B cell (primary cell): ENCODE results near the gene IKZF1. TPM values are rescaled to one million over a fixed set of nuclear protein-coding genes. Genes with fewer than 3 reads are reported as not detected.

Experiments used
- ATAC-seq: fragments of 200-7000 bp; cut with Tn5 transposase; one replicate; pipeline ENCODE4 v1.10.0; 2021; ENCODE audit warnings: low read depth, mild to moderate bottlenecking, moderate number of reproducible peaks, moderate library complexity
- CTCF ChIA-PET: fragments of 350-600 bp; sonication (Branson Sonifier 250); formaldehyde crosslinking; loops from one replicate; lab custom pipeline; 2021; ENCODE audit warnings: antibody characterized with exemption, inconsistent platforms; lab: Charles Lee
- POLR2A ChIA-PET: fragments of 350-600 bp; sonication (Branson Sonifier 250); formaldehyde crosslinking; loops from one replicate; lab custom pipeline; 2021; ENCODE audit warnings: antibody characterized with exemption; lab: Charles Lee
- DNase-seq: peaks from one replicate; pipeline ENCODE4 v3.0.0; 2013
- H2AFZ ChIP-seq: 2 replicates; pipeline ENCODE4 v1.6.1; 2012; ENCODE audit warnings: mild to moderate bottlenecking, low read depth, low read length; ENCODE audit not compliant: insufficient read depth, poor library complexity, severe bottlenecking
- H3K27ac ChIP-seq, 2 donors: 1 replicate in 1 of 2; 2 replicates in 1 of 2; pipeline ENCODE4 v1.5.1; 2012 to 2013; ENCODE audit warnings: low read length in 2 of 2, mild to moderate bottlenecking in 2 of 2, moderate library complexity in 1 of 2
- H3K27me3 ChIP-seq, 4 experiments: fragments of 200-600 bp in 1 of 4; sonication (generic) in 1 of 4; replicated peaks in 1 of 4; 1 replicate in 2 of 4; 2 replicates in 2 of 4; pipeline versions ENCODE4 v1.6.1 to v1.7.0; 2013 to 2016; ENCODE audit warnings: low read length in 3 of 4, mild to moderate bottlenecking in 2 of 4, mixed read lengths in 1 of 4, moderate library complexity in 1 of 4; ENCODE audit not compliant: insufficient read depth in 4 of 4, control insufficient read depth in 3 of 4; ENCODE audit errors: control extremely low read depth in 1 of 4
- H3K36me3 ChIP-seq, 2 experiments: replicated peaks in 1 of 2; 1 replicate in 1 of 2; 2 replicates in 1 of 2; pipeline versions ENCODE4 v1.6.1 to v1.7.1; 2013; ENCODE audit warnings: low read length in 1 of 2; ENCODE audit not compliant: insufficient read depth in 2 of 2, control insufficient read depth in 1 of 2; ENCODE audit errors: control extremely low read depth in 1 of 2, extremely low read depth in 1 of 2
- H3K4me1 ChIP-seq, 2 donors: fragments of 200-600 bp in 1 of 2; sonication (generic) in 1 of 2; 1 replicate in 1 of 2; 2 replicates in 1 of 2; pipeline versions ENCODE4 v1.5.1 to v1.6.1; 2013 to 2017; ENCODE audit warnings: low read length in 2 of 2; ENCODE audit not compliant: control insufficient read depth in 2 of 2, insufficient read depth in 2 of 2
- H3K4me2 ChIP-seq: replicated peaks from 2 replicates; pipeline ENCODE3; 2012; ENCODE audit warnings: mild to moderate bottlenecking, low read depth, low read length; ENCODE audit not compliant: poor library complexity, severe bottlenecking
- H3K4me3 ChIP-seq, 5 experiments: fragments of 200-600 bp in 1 of 5; sonication (generic) in 1 of 5; 1 replicate in 3 of 5; 2 replicates in 2 of 5; pipeline versions ENCODE4 v1.5.1 to v1.7.0; 2011 to 2016; ENCODE audit warnings: low read length in 4 of 5, mild to moderate bottlenecking in 4 of 5, low read depth in 2 of 5, control low read depth in 1 of 5, moderate library complexity in 1 of 5; ENCODE audit not compliant: insufficient read depth in 1 of 5; ENCODE audit errors: control extremely low read depth in 1 of 5, extremely low read depth in 1 of 5
- H3K79me2 ChIP-seq: fragments of 200-600 bp; sonication (generic); one replicate; pipeline ENCODE4 v1.6.0; 2016; ENCODE audit warnings: low read length; ENCODE audit not compliant: control insufficient read depth, insufficient read depth
- H3K9ac ChIP-seq: fragments of 200-600 bp; sonication (generic); 2 replicates; pipeline ENCODE4 v1.6.1; 2017; ENCODE audit warnings: mild to moderate bottlenecking, low read length, moderate library complexity
- H3K9me3 ChIP-seq, 3 donors: one replicate each; pipeline versions ENCODE4 v1.6.1 to v1.7.1; 2013; ENCODE audit warnings: low read length in 2 of 3; ENCODE audit not compliant: control insufficient read depth in 2 of 3, insufficient read depth in 1 of 3; ENCODE audit errors: control extremely low read depth in 1 of 3
- H4K20me1 ChIP-seq: 2 replicates; pipeline ENCODE4 v1.6.0; 2012; ENCODE audit warnings: mild to moderate bottlenecking, low read length; ENCODE audit not compliant: insufficient read depth, control insufficient read depth, poor library complexity, severe bottlenecking
- H3K27ac Mint-ChIP-seq: one replicate; pipeline ENCODE4 v1.8.0; 2021; ENCODE audit warnings: mixed read lengths
- H3K27me3 Mint-ChIP-seq: one replicate; pipeline ENCODE4 v1.8.0; 2021; ENCODE audit warnings: mixed read lengths
- H3K4me1 Mint-ChIP-seq: one replicate; pipeline ENCODE4 v1.8.0; 2021; ENCODE audit warnings: mixed read lengths
- H3K4me3 Mint-ChIP-seq: one replicate; pipeline ENCODE4 v1.8.0; 2021; ENCODE audit warnings: mixed read lengths
- H3K9me3 Mint-ChIP-seq: one replicate; pipeline ENCODE4 v1.8.0; 2022; ENCODE audit warnings: mixed read lengths; ENCODE audit not compliant: insufficient read depth
- EZH2 ChIP-seq: IDR thresholded peaks from 2 replicates; pipeline ENCODE4 v1.6.1; 2012; ENCODE audit warnings: borderline replicate concordance, low read depth, mild to moderate bottlenecking, moderate library complexity, low read length; ENCODE audit not compliant: insufficient read depth, poor library complexity, severe bottlenecking
- WGBS: methylation state at CpG from one replicate; pipeline ENCODE4 v1.1.5; 2013; ENCODE audit warnings: missing lambda C conversion rate; ENCODE audit not compliant: insufficient coverage; 5-methylcytosine and 5-hydroxymethylcytosine counted together
- intact Hi-C: fragments of 100-400 bp; cut with micrococcal nuclease; formaldehyde crosslinking; loops from one replicate; pipeline ENCODE4 v1.10.0; 2022
- polyA plus RNA-seq: library from polyadenylated mRNA; depleted of rRNA; stranded (reverse); fragments of >200 nt; gene quantifications from 2 replicates; pipeline ENCODE4 v1.2.3, GENCODE V29; 2012
- total RNA-seq, 2 donors: library from RNA; stranded (reverse); fragments of 120-200 nt in 1 of 2; gene quantifications; 1 replicate in 1 of 2; 2 replicates in 1 of 2; pipeline versions ENCODE4 v1.2.3 to v1.2.4, GENCODE V29; 2013 to 2022
- TF ChIP-seq, protein P1 (sequence below): fragments of 200-600 bp; IDR thresholded peaks from one replicate; pipeline ENCODE4 v1.8.0; 2022; ENCODE audit warnings: antibody characterized with exemption, mild to moderate bottlenecking

Gene IKZF1
- total and polyA plus RNA-seq, 2 donors (not counting 1 experiment from before 2014, with no cell fraction given): 199 to 254 TPM

DNA sequence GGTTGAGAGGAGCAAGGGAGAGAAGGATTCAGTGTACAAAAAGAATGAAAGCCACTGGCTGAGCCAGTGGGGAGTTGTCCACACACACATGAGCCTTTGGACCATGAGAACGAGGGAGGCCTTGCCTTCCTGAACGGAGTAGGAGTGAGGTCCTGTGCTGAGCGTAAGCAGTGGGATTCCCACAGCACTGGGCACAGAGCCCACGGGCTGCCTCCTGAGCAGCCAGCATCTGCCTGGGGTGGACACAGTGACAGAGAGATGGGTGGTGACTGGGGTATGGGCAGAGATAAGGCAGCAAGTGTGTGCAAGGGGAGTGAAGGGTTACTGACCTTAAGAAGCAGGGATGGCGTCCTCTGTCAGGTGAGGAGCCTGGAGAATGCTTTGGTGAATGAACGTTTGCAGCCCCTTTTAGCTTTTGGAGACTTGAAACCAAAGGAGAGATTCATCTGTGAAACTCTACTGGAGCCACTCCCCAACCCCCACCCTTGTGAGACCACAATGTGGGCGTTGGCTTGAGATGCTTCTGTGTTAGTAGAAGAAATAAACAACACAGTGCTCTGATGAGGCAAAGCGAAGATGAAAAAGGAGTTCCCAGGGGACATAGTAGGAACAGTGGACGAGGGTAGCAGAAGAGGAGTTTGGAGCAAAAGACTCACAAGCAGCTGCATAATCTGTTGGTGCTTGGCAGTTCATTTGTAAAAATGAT lies 89.2 kb downstream of the IKZF1 start:
- H3K36me3 ChIP-seq: peaks cover 8 to 75% of the 10 kb centered on the region in 2 experiments
- peak overlapping the region; percentile 85 for H3K4me3 Mint-ChIP-seq
- H3K27me3 ChIP-seq: no peaks in the 10 kb centered on the region
- peak overlapping the region; percentile 51 for H3K9ac ChIP-seq
- peaks cover 98% of the 10 kb centered on the region for H3K79me2 ChIP-seq
- 49% methylated on average over 7 of the region's 9 CpGs for WGBS
- H3K9me3 ChIP-seq: no peaks in the 10 kb centered on the region
- intact Hi-C loops: loop anchor here (1.0 to 5.0 kb wide), 3 partner anchors 12 to 41 kb away; no protein-coding TSS in a partner anchor
- ChIA-PET POLR2A (interaction anchor here (0.6 to 4.3 kb wide), 6 partner anchors 11 to 60 kb away, joined by 3 to 28 read pairs (median 5); no protein-coding TSS in a partner anchor), CTCF (interaction anchor here (0.9 to 2.7 kb wide), 11 partner anchors 17 to 188 kb away, joined by 3 to 16 read pairs (median 6); no protein-coding TSS in a partner anchor)
- H3K4me2 ChIP-seq: peak overlapping the region; percentile 75
- H3K4me1 ChIP-seq: peaks cover 73 to 97% of the 10 kb centered on the region in 2 donors
- ATAC-seq: peak; percentile 93
- H4K20me1 ChIP-seq: no peaks in the 10 kb centered on the region
- peak; percentile 77 for DNase-seq
- TF ChIP-seq EZH2: no peak
- TF ChIP-seq, protein P1, sequence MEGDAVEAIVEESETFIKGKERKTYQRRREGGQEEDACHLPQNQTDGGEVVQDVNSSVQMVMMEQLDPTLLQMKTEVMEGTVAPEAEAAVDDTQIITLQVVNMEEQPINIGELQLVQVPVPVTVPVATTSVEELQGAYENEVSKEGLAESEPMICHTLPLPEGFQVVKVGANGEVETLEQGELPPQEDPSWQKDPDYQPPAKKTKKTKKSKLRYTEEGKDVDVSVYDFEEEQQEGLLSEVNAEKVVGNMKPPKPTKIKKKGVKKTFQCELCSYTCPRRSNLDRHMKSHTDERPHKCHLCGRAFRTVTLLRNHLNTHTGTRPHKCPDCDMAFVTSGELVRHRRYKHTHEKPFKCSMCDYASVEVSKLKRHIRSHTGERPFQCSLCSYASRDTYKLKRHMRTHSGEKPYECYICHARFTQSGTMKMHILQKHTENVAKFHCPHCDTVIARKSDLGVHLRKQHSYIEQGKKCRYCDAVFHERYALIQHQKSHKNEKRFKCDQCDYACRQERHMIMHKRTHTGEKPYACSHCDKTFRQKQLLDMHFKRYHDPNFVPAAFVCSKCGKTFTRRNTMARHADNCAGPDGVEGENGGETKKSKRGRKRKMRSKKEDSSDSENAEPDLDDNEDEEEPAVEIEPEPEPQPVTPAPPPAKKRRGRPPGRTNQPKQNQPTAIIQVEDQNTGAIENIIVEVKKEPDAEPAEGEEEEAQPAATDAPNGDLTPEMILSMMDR: no peak
- peaks cover 87% of the 10 kb centered on the region for H3K4me1 Mint-ChIP-seq
- H3K27ac Mint-ChIP-seq: peak overlapping the region; percentile 98
- peak overlapping the region; percentile 86 to 94 for H3K27ac ChIP-seq
- H3K4me3 ChIP-seq: peak overlapping the region in 4 of 5 experiments; percentile 16 to 54 (median 46)
- H2AFZ ChIP-seq: no peak overlapping the region
- H3K9me3 Mint-ChIP-seq: no peaks in the 10 kb centered on the region
- H3K27me3 Mint-ChIP-seq: no peaks in the 10 kb centered on the region

DNA sequence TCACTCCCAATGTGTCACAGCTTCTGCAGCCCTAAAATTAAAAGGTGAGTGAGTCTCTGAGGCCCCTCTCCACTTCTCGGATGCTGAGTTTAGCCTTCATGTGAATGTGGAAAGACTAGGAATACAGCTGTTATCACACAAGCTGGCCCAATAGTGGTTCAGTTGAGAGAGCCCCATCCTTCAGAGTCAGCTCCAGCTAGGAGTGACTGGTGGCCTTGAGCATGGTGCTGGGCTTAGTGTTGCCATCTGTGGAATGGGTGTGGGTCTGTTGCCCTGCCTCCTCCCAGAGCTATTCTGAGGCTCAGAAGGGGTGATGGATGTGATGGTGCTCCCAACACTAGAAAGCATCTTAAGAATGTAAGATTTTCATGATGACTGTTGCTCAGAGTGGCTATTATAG lies 89.8 kb downstream of the IKZF1 start:
- TF ChIP-seq, protein P1: no peak
- TF ChIP-seq EZH2: no peak
- CTCF ChIA-PET: interaction anchor here (0.9 to 2.7 kb wide), 11 partner anchors 17 to 189 kb away, joined by 3 to 16 read pairs (median 4); partner anchors contain the start of gene IKZF1
- Histone ChIP-seq H3K27me3 (no peaks in the 10 kb centered on the region), H3K27ac (peak overlapping the region; percentile 86 to 94), H3K4me2 (peak overlapping the region; percentile 75), H3K36me3 (peaks cover 8 to 73% of the 10 kb centered on the region in 2 experiments), H3K4me3 (peak overlapping the region in 4 of 5 experiments; percentile 1 to 54 (median 46)), H3K9ac (peak overlapping the region; percentile 51), H3K9me3 (no peaks in the 10 kb centered on the region), H3K4me1 (peaks cover 76 to 94% of the 10 kb centered on the region in 2 donors), H3K79me2 (peaks cover 97% of the 10 kb centered on the region), H2AFZ (no peak overlapping the region), H4K20me1 (no peaks in the 10 kb centered on the region)
- H3K4me1 Mint-ChIP-seq: peaks cover 81% of the 10 kb centered on the region
- no peaks in the 10 kb centered on the region for H3K9me3 Mint-ChIP-seq
- H3K27ac Mint-ChIP-seq: peak overlapping the region; percentile 98
- POLR2A ChIA-PET: interaction anchor here (0.6 to 4.3 kb wide), 6 partner anchors 11 to 61 kb away, joined by 3 to 28 read pairs (median 5); no protein-coding TSS in a partner anchor
- no peaks in the 10 kb centered on the region for H3K27me3 Mint-ChIP-seq
- no CpG with 5 or more reads among the region's 1 CpG for WGBS
- DNase-seq: no peak
- peak overlapping the region; percentile 85 for H3K4me3 Mint-ChIP-seq
- ATAC-seq: peak; percentile 9
- intact Hi-C loops: loop anchor here (1.0 to 5.0 kb wide), 3 partner anchors 11 to 42 kb away; no protein-coding TSS in a partner anchor
